Keratinocyte (primary cell): ENCODE results near the gene GAS5.

Source experiments
- EZH2 ChIP-seq: IDR thresholded peaks from one replicate; pipeline ENCODE4 v1.6.1; 2012; ENCODE audit warnings: inconsistent platforms, mild to moderate bottlenecking, low read length, moderate library complexity
- TF ChIP-seq, protein P1 (sequence below), 3 experiments: IDR thresholded peaks in 1 of 3; conservative IDR thresholded peaks in 1 of 3; optimal IDR thresholded peaks in 1 of 3; 2 replicates in 2 of 3; 3 replicates in 1 of 3; pipeline versions ENCODE3 to v1.5.1; 2011; ENCODE audit warnings: low read length in 3 of 3, mild to moderate bottlenecking in 3 of 3, moderate library complexity in 2 of 3, control low read depth in 1 of 3, inconsistent platforms in 1 of 3; ENCODE audit not compliant: insufficient read depth in 2 of 3; ENCODE audit errors: extremely low read depth in 1 of 3

DNA sequence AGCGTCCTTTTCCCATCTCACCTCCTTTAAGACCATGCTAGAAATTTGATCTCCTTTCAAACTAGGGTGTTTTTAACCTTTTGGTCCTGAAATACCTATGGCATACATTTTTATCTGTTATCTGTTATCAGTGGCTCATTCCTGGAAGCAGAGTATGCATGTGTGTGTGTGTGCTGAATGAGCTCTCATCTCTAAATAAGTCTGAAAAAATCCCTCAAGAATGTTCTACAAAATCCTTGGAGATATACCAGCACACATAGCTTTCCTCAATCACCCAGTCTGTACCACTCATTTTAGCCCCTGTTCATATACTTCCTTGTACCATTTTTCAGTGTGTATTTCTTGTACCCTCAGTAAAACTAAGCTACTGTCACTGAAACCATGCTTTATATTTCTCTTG is 49.3 kb downstream of the GAS5 start:
- no peak for TF ChIP-seq EZH2
- TF ChIP-seq, protein P1, sequence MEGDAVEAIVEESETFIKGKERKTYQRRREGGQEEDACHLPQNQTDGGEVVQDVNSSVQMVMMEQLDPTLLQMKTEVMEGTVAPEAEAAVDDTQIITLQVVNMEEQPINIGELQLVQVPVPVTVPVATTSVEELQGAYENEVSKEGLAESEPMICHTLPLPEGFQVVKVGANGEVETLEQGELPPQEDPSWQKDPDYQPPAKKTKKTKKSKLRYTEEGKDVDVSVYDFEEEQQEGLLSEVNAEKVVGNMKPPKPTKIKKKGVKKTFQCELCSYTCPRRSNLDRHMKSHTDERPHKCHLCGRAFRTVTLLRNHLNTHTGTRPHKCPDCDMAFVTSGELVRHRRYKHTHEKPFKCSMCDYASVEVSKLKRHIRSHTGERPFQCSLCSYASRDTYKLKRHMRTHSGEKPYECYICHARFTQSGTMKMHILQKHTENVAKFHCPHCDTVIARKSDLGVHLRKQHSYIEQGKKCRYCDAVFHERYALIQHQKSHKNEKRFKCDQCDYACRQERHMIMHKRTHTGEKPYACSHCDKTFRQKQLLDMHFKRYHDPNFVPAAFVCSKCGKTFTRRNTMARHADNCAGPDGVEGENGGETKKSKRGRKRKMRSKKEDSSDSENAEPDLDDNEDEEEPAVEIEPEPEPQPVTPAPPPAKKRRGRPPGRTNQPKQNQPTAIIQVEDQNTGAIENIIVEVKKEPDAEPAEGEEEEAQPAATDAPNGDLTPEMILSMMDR (optimal IDR thresholded peaks at IDR 0.05 in 1 of 3, IDR thresholded peaks at IDR 0.05 in 1 of 3, conservative IDR thresholded peaks at IDR 0.05 in 1 of 3; ENCODE audit: extremely low read depth in 1 of 3, insufficient read depth in 2 of 3, low read length in 3 of 3): no peak
